HG02870 (cell line): ENCODE results near the gene C20orf96.
A peak's percentile ranks its signal among the peaks of the same experiment; 100 is the strongest.
"Not testable (repeated sequence)": the region's sequence is repeated elsewhere in the genome, so short reads cannot be mapped to it uniquely, and the experiment has no call there.

Experiments
- ATAC-seq: cut with Tn5 transposase; IDR thresholded peaks from one replicate; pipeline ENCODE4 v1.9.1; 2021; ENCODE audit warnings: mild to moderate bottlenecking, moderate library complexity; ENCODE audit not compliant: unreplicated experiment

Gene C20orf96

DNA sequence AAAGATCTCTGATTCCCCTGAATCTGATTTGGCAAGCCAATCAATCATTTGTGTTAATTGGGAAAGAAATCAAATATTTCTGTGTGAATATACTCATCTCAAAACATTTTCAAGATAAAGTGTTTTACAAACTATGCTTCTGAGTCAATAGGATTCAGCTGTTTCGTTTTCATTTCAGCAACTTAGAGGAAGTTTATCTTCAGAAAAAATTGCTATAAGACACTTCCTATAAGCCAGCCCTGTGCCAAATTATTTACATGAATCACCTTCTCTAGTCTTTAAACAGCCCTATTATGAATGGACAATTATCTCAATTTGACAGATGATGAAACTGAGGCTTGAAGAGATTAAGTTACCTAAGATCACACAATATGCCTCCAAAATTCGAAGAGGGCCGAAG is 52.6 kb downstream of the C20orf96 start:
- ATAC-seq, result peak; percentile 57

DNA sequence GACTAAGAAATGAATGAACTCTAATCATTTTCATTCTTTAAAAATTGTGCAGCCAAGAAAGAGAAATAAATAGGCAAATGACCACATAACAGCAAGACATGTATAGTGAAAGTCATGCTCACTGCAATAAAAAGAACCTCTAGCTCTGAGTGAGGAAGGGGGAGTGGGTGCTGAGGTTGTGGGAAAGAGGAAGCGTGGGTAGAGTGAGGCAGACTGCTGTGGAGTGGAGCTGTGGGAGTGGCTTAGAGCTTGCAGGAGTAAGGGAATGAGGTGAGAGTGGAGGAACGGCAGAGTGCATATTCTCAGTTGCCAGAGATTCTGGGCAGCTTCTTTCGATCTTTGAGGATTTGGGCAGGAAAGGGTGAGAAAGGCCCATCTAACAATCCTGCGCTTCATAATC is 53.1 kb downstream of the C20orf96 start:
- ATAC-seq, result no peak

DNA sequence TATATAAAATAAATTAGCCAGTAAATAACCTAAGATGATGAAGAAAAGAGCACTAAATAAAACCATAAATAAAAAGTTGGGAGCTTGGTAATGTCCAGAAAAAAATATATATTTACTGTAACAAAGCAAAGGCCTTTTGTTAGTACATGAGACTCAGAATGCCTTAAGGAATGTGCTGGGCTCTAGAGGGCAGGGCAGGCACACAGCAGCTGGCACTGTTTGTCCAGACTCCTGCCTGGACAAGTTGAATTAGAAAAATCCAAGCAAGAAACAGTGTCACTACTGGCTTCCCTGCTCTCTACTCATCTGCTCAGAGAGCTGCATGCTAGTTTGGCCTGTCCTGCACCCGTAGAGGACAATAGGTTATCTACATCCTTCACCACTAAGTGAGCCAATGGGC is 54.7 kb downstream of the C20orf96 start:
- no peak for ATAC-seq

DNA sequence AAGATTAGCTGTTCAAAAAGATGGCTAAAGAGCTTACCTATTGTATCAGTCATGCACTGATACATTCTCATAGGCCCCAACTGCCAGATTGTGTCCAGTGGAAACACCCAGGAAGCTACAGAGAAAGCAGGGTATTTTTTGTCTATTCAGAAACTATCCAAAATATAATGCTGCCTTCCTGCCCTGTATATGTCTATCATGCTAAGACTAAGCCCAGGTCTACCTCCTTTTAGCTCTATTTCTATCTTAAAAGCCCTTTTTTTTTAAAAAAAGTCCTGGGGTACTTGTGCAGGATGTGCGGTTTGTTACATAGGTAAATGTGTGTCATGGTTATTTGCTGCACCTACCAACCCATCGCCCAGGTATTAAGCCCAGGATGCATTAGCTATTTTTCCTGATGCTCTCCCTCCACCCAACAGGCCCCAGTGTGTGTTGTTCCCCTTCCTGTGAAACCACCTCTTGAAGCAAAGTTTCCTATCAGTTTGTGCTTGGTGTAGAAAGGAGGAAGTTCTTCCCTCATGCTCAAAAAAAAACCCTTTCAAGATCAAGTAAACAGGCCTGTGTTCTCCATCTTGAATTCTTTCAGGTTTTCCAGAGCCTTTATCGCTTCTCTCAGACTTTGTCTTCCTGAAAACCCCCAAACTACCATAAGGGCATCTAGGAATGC is 63.0 kb downstream of the C20orf96 start:
- no peak for ATAC-seq

DNA sequence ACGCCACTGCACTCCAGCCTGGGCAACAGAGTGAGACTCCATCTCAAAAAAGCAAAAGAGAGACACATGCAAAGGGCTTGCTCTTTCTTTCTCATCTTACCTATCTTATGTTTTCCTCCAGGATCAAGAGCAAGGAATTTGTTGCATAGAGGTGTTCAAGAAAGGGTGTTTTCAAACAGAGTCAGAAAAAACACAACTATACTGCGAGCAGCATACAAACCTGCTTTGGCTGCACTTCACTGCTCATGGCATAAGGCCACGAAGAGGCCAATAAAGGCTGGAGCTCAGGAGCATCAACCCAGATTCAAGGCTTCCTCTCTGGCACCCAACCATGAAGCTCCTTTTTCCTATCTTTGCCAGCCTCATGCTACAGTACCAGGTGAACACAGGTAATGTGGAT is 63.6 kb downstream of the C20orf96 start, which contains the start of gene DEFB129:
DEFB129 (plus strand) TSS at position 301 of the 400 bp plus-strand sequence; CDS start at position 332, 31 bp downstream.
- no peak for ATAC-seq

DNA sequence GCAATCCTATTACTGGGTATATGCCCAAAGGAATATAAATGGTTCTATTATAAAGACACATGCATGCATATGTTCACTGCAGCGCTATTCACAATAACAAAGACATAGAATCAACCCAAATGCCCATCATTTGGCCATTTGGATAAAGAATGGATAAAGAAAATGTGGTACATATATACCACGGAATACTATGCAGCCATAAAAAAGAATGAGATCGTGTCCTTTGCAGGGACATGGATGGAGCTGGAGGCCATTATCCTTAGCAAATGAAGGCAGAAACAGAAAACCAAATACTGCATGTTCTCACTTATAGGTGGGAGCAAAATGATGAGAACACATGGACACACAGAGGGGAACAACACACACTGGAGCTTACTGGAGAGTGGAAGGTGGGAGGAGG is 64.7 kb downstream of the C20orf96 start:
- not testable (repeated sequence) for ATAC-seq

DNA sequence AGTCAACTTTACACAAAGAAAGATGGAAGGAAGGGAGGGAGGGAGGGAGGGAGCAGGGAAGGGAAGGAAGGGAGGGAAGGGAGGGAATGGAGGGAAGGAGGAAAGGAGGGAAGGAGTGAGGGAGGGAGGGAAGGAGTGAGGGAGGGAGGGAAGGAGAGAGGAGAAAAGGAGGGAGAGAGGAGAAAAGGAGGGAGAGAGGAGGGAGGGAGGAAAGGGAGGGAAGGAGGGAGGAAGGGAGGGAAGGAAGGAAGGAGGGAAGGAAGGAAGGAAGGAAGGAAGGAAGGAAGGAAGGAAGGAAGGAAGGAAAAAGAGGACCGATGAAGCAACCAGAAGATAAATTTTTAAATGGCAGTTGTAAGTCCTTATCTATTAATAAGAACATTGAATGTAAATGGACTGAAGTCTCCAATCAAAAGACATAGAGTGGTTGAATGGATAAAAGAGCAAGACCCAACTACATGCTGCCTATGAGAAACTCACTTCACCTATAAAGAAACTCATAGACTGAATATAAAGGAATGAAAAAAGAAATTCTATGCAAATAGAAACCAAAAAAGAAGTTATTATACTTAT is 69.2 kb downstream of the C20orf96 start:
- ATAC-seq, result no peak
